GM15510 (cell line): Measurements from ENCODE around the gene GAGE12J.
"Not testable (repeated sequence)": the region's sequence is repeated elsewhere in the genome, so short reads cannot be mapped to it uniquely, and the experiment has no call there.

Experiments used
- POLR2A ChIP-seq: IDR thresholded peaks from 3 replicates; pipeline ENCODE4 v1.6.1; 2011; ENCODE audit warnings: borderline replicate concordance; ENCODE audit not compliant: insufficient read length; ENCODE audit errors: extremely low read depth

The GAGE12J gene, protein sequence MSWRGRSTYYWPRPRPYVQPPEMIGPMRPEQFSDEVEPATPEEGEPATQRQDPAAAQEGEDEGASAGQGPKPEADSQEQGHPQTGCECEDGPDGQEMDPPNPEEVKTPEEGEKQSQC

DNA sequence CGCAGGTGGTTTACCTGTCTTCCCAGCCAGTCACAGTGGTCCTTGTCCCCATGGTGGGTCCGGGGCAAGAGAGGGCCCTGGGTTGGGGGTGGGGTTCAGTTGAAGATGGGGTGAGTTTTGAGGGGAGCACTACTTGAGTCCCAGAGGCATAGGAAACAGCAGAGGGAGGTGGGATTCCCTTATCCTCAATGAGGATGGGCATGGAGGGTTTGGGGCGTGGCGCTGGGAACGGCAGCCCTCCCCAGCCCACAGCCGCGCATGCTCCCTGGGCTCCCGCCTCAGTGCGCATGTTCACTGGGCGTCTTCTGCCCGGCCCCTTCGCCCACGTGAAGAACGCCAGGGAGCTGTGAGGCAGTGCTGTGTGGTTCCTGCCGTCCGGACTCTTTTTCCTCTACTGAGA is at the start of gene GAGE12J:
GAGE12J (plus strand) TSS at position 301 of the 400 bp plus-strand sequence. CDS start 1,157 bp downstream, outside the sequence.
- not testable (repeated sequence) for TF ChIP-seq POLR2A

DNA sequence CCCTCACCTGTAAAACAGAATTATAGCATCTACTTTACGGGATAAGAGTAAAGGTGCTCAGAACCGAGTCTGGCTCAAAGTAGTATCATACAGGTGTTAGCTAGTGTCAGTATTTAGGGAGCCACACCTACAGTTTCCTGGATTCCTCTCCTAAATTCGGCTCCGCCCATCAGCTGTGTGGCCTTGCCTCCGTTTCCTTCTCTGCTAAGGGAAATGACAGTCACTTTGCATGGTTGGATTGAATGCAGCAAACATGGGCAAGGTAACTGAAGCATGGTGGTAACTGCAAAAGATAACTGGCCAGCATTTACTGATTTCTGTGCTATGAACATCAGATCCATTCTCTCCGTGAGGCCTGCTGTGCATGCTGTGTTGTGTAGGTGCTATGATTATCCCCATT is 49.4 kb upstream of the GAGE12J start:
- no peak for TF ChIP-seq POLR2A

DNA sequence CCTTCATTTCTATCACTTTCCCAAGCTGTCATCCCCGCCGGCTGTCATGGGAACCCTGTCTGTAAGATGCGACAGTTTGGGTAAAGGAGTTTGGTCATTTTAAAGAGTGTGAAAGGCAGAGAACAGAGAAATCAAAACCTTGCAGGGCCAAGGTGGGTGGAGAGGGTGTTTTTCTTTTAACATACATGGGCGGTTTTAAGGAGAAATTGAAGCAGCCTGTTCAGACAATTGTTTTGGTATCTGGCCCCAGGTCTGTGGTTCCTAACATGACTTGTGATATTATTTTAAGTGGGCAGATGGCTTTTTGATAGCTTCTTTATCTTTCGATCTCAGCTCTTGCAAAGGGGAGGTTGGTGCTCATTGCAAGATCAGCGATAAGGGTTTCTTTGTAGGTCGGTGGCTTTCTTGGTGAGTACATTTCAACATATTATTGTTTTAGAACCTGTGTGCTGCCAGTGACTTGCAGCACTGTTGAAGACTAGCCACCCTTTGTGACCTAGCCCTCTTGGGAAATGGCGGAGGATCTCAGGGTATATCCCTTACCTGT is 48.6 kb upstream of the GAGE12J start:
- no peak for TF ChIP-seq POLR2A

DNA sequence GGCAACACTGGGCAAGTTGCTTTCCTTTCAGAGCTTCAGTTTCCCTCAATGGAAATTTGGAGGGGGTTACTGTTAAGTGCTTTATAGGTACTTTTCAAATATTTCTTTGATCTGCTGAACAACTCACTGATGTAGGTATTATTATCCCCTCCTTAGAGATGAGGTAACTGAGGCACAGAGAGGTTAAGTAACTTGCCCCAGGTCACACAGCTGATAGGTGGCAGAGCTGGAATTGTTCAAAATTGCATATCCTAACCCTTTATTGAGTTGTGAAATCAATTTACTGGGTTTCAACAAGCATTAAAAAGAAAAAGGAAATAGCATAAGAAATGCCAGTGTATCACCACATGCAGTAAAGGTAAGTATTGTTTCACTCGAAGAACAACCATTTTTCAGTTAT is 45.6 kb upstream of the GAGE12J start:
- no peak for TF ChIP-seq POLR2A

DNA sequence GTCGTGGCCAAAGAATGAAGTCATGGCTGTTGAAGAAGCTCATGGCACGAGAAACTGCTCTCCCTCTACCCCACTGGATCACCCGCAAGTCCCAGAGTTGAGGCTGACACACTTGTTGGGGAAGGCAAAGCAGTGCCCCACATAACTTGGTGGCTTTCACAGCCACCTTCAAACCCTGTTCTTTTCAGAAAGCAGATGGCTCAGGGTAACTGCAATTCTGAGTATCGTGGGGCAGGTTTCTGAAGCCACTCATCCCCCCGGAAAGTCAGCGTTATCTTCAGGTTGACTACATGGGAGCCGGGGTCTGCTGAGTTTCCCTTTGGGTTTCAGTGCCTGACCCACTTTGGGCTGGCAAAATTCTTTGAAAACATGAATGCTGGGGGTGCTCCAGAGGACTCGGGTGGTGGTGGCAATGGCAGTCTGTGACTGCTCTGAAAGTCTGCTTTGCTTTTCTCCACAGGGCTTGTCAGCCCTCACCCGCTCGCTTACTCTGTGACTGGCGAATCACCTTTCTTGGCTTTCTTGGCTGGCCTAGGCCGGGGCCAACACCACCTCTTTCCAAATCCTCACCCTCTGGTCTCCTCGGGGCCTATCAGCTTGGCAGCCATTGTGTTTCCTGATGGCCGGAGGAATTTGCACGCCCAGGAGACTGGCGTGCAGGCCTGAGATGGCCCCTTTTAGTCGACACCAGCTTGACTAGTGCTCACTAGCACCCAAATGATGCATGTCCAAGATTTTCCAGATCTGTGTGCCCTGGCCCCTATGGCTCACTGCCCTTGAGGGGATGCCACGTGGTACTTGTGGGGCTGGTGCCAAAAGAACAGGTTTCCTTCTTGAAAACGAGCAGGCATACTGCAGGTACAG is 44.9 kb upstream of the GAGE12J start:
- TF ChIP-seq POLR2A = no peak

DNA sequence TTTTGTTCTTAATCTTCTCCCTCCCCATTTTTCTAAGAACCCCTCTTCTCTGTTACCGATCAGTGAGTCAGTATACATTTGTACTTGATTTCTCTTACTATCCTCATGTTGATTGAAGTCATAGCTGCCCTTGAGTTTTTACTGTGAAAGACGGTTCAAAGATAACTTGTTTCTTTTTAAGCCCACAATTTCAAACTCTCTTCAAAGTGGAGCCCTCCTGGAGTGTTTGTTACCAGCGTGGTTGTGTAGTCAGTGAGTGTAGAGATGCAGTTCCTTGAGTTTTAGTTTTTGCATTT is 44.4 kb upstream of the GAGE12J start:
- no peak for TF ChIP-seq POLR2A

DNA sequence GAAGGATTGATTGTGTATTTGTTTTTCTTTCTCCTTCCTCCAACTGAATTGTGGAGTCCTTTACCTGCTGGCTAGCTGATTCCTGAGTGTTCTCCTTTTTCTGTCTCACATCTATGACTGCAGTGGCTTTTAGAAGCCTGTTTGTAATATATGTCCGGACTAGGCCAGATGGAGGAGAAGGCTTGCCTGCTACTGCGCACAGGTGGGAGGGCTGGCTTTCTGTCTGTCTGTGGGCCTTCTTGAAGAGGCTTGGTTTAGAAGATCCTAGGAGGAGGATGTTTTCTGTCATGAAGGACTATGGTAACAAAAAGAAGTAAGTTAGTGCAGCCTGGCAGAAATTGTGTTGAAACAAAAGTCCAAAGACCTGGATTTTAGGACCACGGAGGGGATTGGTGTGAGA is 43.8 kb upstream of the GAGE12J start:
- no peak for TF ChIP-seq POLR2A

DNA sequence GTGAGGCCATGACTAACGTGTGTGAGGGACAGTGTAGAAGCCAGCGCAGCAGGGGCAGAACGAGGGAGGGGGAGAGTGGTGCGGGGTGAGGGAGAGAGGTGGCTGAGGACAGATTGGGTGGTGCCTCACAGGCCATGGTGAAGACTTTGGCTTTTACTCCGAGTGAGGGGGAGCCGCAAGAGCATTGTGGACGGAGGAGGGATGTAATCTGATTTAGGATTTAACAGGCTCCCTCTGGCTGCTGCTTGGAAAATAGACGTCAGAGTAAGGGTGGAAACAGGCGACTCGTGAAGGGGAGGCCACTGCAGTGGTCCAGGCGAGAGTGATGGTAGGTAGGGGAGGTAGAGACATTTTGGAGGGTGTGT is 39.2 kb upstream of the GAGE12J start:
- TF ChIP-seq POLR2A = no peak

DNA sequence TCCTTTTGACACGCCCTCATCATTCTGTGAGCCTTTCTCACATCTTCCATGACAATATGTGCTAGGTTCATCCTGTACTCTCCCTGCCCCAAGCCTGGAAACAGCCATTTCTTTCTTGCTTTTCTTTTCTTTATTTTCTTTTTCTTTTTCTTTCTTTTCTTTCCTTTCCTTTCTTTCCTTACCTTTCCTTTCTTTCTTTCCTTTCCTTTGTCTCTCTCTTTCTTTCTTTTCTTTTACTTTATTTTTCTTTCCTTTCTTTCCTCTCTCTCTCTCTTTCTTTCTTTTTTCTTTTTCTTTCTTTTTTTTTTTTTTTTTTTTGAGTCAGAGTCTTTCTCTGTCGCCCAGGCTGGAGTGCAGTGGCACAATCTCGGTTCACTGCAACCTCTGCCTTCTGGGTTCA is 37.6 kb upstream of the GAGE12J start:
- no peak for TF ChIP-seq POLR2A

DNA sequence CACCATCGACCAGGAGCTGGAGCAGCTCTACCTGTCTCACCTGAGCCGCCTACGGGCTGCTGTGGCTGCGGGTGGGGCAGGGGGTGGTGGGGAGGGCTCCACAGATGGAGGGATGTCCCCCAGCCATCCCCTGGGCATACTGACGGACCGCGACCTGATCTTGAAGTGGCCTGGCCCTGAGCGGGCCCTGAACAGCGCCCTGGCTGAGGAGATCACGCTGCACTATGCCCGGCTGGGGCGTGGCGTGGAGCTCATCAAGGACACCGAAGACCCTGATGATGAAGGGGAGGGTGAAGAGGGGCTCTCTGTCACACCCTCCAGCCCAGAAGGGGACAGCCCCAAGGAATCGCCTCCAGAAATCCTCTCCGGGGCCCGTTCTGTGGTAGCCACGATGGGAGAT is 35.7 kb upstream of the GAGE12J start:
- TF ChIP-seq POLR2A = no peak

DNA sequence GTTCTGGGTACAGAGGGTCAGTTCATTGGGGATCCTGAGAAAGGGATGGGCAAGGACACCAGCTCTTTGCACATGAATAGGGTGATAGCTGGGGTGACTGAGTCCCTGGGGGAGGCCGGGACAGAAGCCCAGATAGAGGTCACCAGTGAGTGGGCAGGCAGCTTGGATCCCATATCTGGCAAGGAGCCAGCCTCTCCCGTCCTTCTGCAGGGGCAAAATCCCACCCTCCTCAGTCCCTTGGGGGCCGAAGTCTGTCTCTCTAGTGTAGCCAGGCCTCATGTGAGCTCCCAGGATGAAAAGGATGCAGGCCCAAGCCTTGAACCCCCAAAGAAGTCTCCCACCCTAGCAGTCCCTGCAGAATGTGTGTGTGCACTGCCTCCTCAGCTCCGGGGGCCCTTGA is 35.3 kb upstream of the GAGE12J start:
- no peak for TF ChIP-seq POLR2A

DNA sequence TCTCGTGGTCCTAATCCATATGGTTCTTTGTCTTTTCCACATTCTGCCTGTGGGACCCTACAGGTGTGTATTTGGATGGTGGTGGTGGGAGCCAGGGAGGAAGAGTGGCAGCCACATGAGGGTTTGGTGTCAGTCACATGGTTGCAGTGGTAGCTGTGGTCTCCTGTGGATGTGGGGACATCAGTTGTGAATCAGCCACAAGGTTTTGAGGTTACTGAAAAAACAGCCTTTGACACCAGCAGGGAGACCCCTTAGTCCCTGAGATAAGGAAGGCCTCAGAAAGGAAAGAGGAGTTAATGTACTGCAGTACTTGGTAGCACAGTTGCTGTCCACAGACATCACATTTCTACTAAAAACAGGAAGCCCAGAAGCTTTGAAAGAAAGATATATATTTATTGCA is 34.2 kb upstream of the GAGE12J start:
- no peak for TF ChIP-seq POLR2A

DNA sequence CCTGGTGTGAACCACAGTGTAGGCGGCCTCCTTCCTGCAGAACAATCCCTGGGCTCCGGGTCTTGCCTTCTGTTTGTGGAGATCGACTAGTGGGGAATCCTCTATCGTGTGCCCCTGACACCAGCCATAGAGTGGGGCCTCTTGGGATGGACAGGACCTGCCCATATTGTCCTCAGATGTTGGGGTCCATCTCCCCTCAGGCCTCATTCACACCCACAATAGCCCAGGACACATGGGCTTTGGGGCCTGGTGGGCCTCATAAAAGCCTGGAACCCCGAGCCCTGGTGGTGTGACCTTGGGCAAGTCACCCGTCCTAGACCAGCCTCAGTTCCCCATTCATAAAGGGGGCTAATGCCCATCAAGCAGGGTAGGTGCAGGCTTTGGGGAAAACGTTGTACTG is 31.6 kb upstream of the GAGE12J start:
- TF ChIP-seq POLR2A = no peak

DNA sequence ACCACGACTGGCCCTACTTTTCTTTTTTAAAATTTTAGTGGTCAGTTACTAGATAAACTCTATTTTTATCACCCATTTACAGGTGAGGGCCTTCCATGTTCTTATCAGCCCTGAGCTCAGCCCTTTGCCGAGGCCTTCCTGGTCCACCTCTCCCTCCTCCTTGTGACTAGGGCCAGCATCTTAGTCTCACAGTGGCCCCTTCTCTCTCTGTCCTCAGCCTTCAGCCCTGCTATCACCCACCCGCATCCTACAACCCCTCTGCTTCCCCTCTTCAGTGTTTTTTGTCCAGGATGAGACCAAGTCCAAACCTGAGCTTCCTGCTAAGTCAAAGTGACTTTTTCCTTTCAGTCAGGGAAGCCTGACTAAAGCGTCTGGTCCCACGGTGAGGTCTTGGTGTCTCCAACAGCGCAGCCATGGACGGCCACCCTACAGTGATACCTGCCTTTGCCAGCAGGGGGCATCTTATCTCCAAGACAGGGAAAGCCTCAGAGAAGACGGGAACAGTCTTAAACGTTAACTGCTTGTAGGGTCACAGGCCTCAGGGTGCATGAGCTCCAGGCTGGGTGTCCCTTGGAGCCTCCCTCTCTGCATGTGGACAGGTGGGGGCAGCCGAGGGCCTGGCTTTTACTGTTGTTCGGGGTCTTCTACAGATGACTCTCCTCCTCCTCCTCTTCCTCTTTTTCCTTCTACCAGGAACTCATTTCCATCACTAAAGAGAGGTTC is 30.1 kb upstream of the GAGE12J start:
- TF ChIP-seq POLR2A = no peak
